GM12878 (cell line): Measurements from ENCODE around the gene GNAL. TPM values are rescaled to one million over a fixed set of nuclear protein-coding genes. Genes with fewer than 3 reads are reported as not detected.

Source experiments
- ATAC-seq: fragments of 200-7000 bp; cut with Tn5 transposase; 3 replicates; pipeline ENCODE4 v1.9.1; 2020; ENCODE audit warnings: mild to moderate bottlenecking, moderate library complexity
- BruUV-seq: library from RNA; stranded (reverse); fragments of 400-500 nt; replicated peaks from 2 replicates; lab custom pipeline; 2021; lab: Mats Ljungman, UMichigan
- CTCF ChIA-PET: fragments of 300-600 bp; sonication (Branson Sonifier 250); formaldehyde crosslinking; extraction: SDS; loops from one replicate; lab custom pipeline; 2021; ENCODE audit warnings: inconsistent platforms; lab: Yijun Ruan, JAX
- POLR2A ChIA-PET: fragments of 350-600 bp; formaldehyde crosslinking; extraction: SDS; loops from one replicate; lab custom pipeline; 2021; ENCODE audit warnings: inconsistent platforms; lab: Charles Lee
- RAD21 ChIA-PET: fragments of 300-600 bp; sonication (Branson Sonifier 250); formaldehyde crosslinking; loops from one replicate; lab custom pipeline; 2023; ENCODE audit warnings: antibody characterized with exemption; ENCODE audit not compliant: unreplicated experiment; lab: Charles Lee
- SMC1A ChIA-PET: fragments of 300-600 bp; sonication (Branson Sonifier 250); formaldehyde crosslinking; loops from one replicate; lab custom pipeline; 2023; ENCODE audit not compliant: unreplicated experiment, uncharacterized antibody; lab: Charles Lee
- DNase-seq: peaks from one replicate; pipeline ENCODE4 v3.0.0-alpha.2; 2011; ENCODE audit warnings: low read depth, low spot score
- FAIRE-seq: peaks from 3 replicates; lab custom pipeline; 2011; peaks lifted over from hg19 to GRCh38; lab: Jason Lieb, UNC
- H2AFZ ChIP-seq: 2 replicates; pipeline ENCODE4 v1.6.0; 2011; ENCODE audit warnings: low read depth, low read length, control low read depth; ENCODE audit not compliant: control insufficient read depth
- H3K27ac ChIP-seq: 2 replicates; pipeline ENCODE4 v1.5.1; 2011; ENCODE audit warnings: control low read depth; ENCODE audit not compliant: control insufficient read depth, insufficient read depth
- H3K27me3 ChIP-seq, 2 experiments: replicated peaks in 1 of 2; 2 replicates each; pipeline versions ENCODE4 v1.6.0 to v1.6.1; 2011; ENCODE audit warnings: low read length in 1 of 2; ENCODE audit not compliant: control insufficient read depth in 2 of 2, insufficient read depth in 2 of 2
- H3K36me3 ChIP-seq, 2 experiments: 2 replicates each; pipeline ENCODE4 v1.5.1; 2011; ENCODE audit warnings: low read length in 1 of 2; ENCODE audit not compliant: control insufficient read depth in 2 of 2, insufficient read depth in 2 of 2
- H3K4me1 ChIP-seq: 2 replicates; pipeline ENCODE4 v1.6.1; 2011; ENCODE audit warnings: mild to moderate bottlenecking, low read length, moderate library complexity, mixed read lengths; ENCODE audit not compliant: control insufficient read depth, insufficient read depth
- H3K4me2 ChIP-seq: 2 replicates; pipeline ENCODE4 v1.6.0; 2011; ENCODE audit warnings: control low read depth; ENCODE audit not compliant: control insufficient read depth, insufficient read depth
- H3K4me3 ChIP-seq: fragments of 200-600 bp; sonication (generic); 2 replicates; pipeline ENCODE4 v1.5.1; 2016
- H3K79me2 ChIP-seq: 2 replicates; pipeline ENCODE4 v1.6.0; 2011; ENCODE audit warnings: low read length; ENCODE audit not compliant: control insufficient read depth, insufficient read depth
- H3K9ac ChIP-seq: 2 replicates; pipeline ENCODE4 v1.8.0; 2011; ENCODE audit warnings: low read length, control low read depth, mixed read lengths; ENCODE audit not compliant: control insufficient read depth, insufficient read depth
- H3K9me3 ChIP-seq: replicated peaks from 3 replicates; pipeline ENCODE4 v1.5.1; 2011; ENCODE audit warnings: mild to moderate bottlenecking, low read length; ENCODE audit not compliant: control insufficient read depth, insufficient read depth
- H4K20me1 ChIP-seq: 2 replicates; pipeline ENCODE4 v1.6.0; 2011; ENCODE audit not compliant: control insufficient read depth, insufficient read depth
- BCL3 ChIP-seq: IDR thresholded peaks from 2 replicates; pipeline ENCODE4 v1.6.1; 2011; ENCODE audit warnings: borderline replicate concordance, low read depth, mild to moderate bottlenecking, moderate library complexity, low read length; ENCODE audit not compliant: insufficient read depth, poor library complexity, severe bottlenecking
- CUX1 ChIP-seq: IDR thresholded peaks from 2 replicates; pipeline ENCODE4 v1.6.1; 2012; ENCODE audit warnings: improper control_type of control experiment, low read depth, low read length; ENCODE audit not compliant: insufficient replicate concordance
- E2F8 ChIP-seq: fragments of 450-650 bp; IDR thresholded peaks from 2 replicates; pipeline ENCODE4 v1.6.1; 2018; ENCODE audit warnings: mild to moderate bottlenecking, low read depth, moderate library complexity; ENCODE audit not compliant: partially characterized antibody
- NKRF ChIP-seq: fragments of 450-650 bp; conservative IDR thresholded peaks from 2 replicates; pipeline ENCODE4 v1.6.1; 2017; ENCODE audit warnings: mild to moderate bottlenecking, moderate library complexity
- RFX5 ChIP-seq: IDR thresholded peaks from 2 replicates; pipeline ENCODE4 v1.6.1; 2011; ENCODE audit warnings: low read depth, low read length, improper control_type of control experiment
- WGBS: methylation state at CpG from one replicate; pipeline ENCODE4 v1.1.6; 2016; ENCODE audit warnings: low lambda C conversion rate; ENCODE audit not compliant: insufficient replicate concordance, insufficient coverage; ENCODE audit errors: missing lambda C conversion rate; 5-methylcytosine and 5-hydroxymethylcytosine counted together
- in situ Hi-C: fragments of 300-500 bp; cut with MboI; formaldehyde crosslinking; loops from 9 replicates; pipeline ENCODE4 v1.14.3; 2018; ENCODE audit warnings: mixed read lengths
- intact Hi-C: fragments of 100-400 bp; cut with micrococcal nuclease; formaldehyde crosslinking; loops from one replicate; pipeline ENCODE4 v1.14.2; 2022; ENCODE audit not compliant: unreplicated experiment
- polyA plus RNA-seq, 11 experiments: library from polyadenylated mRNA; depleted of rRNA in 4 of 11; unstranded in 6 of 11; stranded (reverse) in 5 of 11; fragments of >200 nt; fragmentation: Nextera tagmentation in 4 of 11; fragmentation: Illumina TruSeq in 1 of 11; extraction: Ambion mirVana in 4 of 11; extraction: Trizol in 1 of 11; gene quantifications; 1 replicate in 1 of 11; 2 replicates in 10 of 11; pipeline versions ENCODE4 v1.2.1 to v1.2.3, GENCODE V29; 2011 to 2016; ENCODE audit warnings: inconsistent platforms in 2 of 11, missing spikeins in 2 of 11, low read depth in 1 of 11
- total RNA-seq, 4 experiments: library from RNA; depleted of rRNA in 3 of 4; stranded (reverse); fragments of >200 nt in 3 of 4; fragmentation: Illumina TruSeq in 1 of 4; extraction: Trizol in 1 of 4; gene quantifications; 2 replicates each; pipeline versions ENCODE4 v1.2.1 to v1.2.3, GENCODE V29; 2013 to 2021
- TF ChIP-seq, protein P1 (sequence below): fragments of 450-650 bp; IDR thresholded peaks from 2 replicates; pipeline ENCODE4 v1.6.1; 2018; ENCODE audit warnings: borderline replicate concordance, mild to moderate bottlenecking; ENCODE audit not compliant: partially characterized antibody

Gene GNAL
- total and polyA plus RNA-seq, 10 of the 15 experiments (the other 5 are each of a cell fraction or from before 2014, with no cell fraction given) = 0.02 to 0.39 (median 0.05) TPM; not detected in 5

DNA sequence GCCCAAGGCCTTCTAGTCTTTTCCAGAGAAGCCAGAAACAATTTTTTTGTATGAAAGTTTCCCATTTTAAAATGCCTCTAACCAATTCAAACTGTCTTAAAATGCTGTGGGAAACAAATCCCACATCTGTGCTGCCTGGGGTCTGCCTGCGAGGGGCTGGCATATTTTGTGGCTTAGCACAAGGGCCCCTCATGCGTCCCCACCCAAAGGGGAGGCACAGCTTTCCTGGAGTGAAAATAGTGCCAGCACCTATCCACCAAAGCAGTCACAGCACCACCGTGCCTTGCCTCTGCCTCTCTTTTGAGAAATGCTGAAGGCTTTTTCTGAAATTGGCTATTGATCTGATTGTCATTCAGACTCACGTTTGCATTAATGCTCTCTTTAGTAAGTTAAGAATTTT is 22.2 kb upstream of the GNAL start:
- H3K4me2 ChIP-seq = no peak overlapping the region
- no peak overlapping the region for H2AFZ ChIP-seq
- H3K27me3 ChIP-seq = peaks cover 3 to 9% of the 10 kb centered on the region in 2 experiments
- no peaks in the 10 kb centered on the region; the same call in 1 of the 2 replicates for H4K20me1 ChIP-seq
- no peaks in the 10 kb centered on the region for H3K9me3 ChIP-seq
- FAIRE-seq (no peak), ATAC-seq (no peak), DNase-seq (no peak)
- intact Hi-C loops = no loop called here
- no TSS peak for BruUV-seq
- in situ Hi-C loops = no loop called here
- no peak overlapping the region for H3K27ac ChIP-seq
- no peak overlapping the region for H3K4me3 ChIP-seq
- H3K4me1 ChIP-seq = no peaks in the 10 kb centered on the region
- H3K36me3 ChIP-seq = no peaks in the 10 kb centered on the region
- ChIA-PET POLR2A (no interaction called here), SMC1A (no interaction called here), CTCF (interaction anchor here (0.6 to 2.9 kb wide), 2 partner anchors 11 to 41 kb away, joined by 3 to 19 read pairs; no protein-coding TSS in a partner anchor), RAD21 (no interaction called here)
- H3K79me2 ChIP-seq = no peaks in the 10 kb centered on the region
- no peak overlapping the region for H3K9ac ChIP-seq
- 1% methylated on average over 4 of the region's 4 CpGs for WGBS
- TF ChIP-seq NKRF (no peak), E2F8 (no peak), BCL3 (no peak), RFX5 (no peak), CUX1 (no peak)
- TF ChIP-seq, protein P1, sequence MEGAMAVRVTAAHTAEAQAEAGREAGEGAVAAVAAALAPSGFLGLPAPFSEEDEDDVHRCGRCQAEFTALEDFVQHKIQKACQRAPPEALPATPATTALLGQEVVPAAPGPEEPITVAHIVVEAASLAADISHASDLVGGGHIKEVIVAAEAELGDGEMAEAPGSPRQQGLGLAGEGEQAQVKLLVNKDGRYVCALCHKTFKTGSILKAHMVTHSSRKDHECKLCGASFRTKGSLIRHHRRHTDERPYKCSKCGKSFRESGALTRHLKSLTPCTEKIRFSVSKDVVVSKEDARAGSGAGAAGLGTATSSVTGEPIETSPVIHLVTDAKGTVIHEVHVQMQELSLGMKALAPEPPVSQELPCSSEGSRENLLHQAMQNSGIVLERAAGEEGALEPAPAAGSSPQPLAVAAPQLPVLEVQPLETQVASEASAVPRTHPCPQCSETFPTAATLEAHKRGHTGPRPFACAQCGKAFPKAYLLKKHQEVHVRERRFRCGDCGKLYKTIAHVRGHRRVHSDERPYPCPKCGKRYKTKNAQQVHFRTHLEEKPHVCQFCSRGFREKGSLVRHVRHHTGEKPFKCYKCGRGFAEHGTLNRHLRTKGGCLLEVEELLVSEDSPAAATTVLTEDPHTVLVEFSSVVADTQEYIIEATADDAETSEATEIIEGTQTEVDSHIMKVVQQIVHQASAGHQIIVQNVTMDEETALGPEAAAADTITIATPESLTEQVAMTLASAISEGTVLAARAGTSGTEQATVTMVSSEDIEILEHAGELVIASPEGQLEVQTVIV = no peak
